Measurements from ENCODE around the gene NSD1. TPM values are rescaled to one million over a fixed set of nuclear protein-coding genes. Genes with fewer than 3 reads are reported as not detected.
A peak's percentile ranks its signal among the peaks of the same experiment; 100 is the strongest.

NSD1 gene, protein sequence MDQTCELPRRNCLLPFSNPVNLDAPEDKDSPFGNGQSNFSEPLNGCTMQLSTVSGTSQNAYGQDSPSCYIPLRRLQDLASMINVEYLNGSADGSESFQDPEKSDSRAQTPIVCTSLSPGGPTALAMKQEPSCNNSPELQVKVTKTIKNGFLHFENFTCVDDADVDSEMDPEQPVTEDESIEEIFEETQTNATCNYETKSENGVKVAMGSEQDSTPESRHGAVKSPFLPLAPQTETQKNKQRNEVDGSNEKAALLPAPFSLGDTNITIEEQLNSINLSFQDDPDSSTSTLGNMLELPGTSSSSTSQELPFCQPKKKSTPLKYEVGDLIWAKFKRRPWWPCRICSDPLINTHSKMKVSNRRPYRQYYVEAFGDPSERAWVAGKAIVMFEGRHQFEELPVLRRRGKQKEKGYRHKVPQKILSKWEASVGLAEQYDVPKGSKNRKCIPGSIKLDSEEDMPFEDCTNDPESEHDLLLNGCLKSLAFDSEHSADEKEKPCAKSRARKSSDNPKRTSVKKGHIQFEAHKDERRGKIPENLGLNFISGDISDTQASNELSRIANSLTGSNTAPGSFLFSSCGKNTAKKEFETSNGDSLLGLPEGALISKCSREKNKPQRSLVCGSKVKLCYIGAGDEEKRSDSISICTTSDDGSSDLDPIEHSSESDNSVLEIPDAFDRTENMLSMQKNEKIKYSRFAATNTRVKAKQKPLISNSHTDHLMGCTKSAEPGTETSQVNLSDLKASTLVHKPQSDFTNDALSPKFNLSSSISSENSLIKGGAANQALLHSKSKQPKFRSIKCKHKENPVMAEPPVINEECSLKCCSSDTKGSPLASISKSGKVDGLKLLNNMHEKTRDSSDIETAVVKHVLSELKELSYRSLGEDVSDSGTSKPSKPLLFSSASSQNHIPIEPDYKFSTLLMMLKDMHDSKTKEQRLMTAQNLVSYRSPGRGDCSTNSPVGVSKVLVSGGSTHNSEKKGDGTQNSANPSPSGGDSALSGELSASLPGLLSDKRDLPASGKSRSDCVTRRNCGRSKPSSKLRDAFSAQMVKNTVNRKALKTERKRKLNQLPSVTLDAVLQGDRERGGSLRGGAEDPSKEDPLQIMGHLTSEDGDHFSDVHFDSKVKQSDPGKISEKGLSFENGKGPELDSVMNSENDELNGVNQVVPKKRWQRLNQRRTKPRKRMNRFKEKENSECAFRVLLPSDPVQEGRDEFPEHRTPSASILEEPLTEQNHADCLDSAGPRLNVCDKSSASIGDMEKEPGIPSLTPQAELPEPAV (N-terminal part only)
- total RNA-seq, result 10 to 100 TPM; 24.0 to 39.5 (median 32.2) TPM

DNA sequence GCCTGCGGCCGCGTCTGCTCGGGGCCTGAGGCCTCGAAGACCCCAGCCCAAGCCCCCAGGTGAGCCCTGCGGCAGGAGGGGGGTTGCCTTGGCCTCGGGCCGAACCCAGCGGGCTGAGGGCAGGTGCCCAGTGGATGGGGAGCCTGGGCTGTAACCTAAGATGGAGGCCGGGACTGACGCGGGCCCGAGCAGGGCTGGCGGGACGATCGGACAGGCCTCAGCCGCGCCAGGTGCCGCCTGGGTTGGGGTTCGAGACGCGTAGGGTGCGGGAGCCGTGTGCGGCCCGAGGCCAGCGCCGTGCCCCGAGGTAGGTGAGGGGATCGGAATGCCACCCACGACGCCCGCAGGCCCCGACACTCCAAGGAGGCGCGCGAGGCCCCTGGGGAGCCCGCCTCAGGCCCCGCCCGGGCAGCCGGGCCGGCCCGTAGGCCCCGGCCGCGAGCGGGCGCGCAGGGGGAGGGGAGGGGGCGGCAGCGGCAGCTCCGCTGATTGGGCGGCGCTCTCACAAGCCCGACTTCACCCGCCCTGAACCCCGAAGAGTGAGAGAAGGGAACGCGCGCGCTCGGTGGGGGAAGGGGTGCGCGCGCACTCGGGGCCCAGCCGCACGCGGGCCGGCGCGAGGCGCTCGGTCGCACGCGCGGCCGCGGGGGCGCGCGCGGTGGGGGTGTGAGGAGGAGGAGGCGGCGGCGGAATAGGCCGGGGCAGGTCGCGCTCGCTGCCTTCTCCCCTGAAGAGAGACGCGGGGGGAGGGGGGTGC lies at the start of gene NSD1:
TSS of gene NSD1 (plus strand) at position 678 of the 757 bp plus-strand sequence. CDS start 1,331 bp downstream, outside the sequence.
- peak; percentile 71 for DNase-seq
- Histone ChIP-seq H3K36me3 (peaks cover 0 to 34% (median 0%) of the 10 kb centered on the region in 3 donors), H3K9me3 (no peaks in the 10 kb centered on the region), H3K27me3 (no peaks in the 10 kb centered on the region), H3K27ac (peak within 1 kb of the TSS; percentile 91 to 93 (median 92)), H3K4me1 (peaks cover 25 to 63% (median 31%) of the 10 kb centered on the region in 3 donors), H3K4me3 (peak within 1 kb of the TSS; percentile 85 to 96 (median 88))
- TF ChIP-seq, protein P1, sequence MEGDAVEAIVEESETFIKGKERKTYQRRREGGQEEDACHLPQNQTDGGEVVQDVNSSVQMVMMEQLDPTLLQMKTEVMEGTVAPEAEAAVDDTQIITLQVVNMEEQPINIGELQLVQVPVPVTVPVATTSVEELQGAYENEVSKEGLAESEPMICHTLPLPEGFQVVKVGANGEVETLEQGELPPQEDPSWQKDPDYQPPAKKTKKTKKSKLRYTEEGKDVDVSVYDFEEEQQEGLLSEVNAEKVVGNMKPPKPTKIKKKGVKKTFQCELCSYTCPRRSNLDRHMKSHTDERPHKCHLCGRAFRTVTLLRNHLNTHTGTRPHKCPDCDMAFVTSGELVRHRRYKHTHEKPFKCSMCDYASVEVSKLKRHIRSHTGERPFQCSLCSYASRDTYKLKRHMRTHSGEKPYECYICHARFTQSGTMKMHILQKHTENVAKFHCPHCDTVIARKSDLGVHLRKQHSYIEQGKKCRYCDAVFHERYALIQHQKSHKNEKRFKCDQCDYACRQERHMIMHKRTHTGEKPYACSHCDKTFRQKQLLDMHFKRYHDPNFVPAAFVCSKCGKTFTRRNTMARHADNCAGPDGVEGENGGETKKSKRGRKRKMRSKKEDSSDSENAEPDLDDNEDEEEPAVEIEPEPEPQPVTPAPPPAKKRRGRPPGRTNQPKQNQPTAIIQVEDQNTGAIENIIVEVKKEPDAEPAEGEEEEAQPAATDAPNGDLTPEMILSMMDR (IDR thresholded peaks at IDR 0.05), result no peak
- TF ChIP-seq POLR2A (IDR thresholded peaks at IDR 0.05), result peak in 2 of 4 donors; percentile 68 to 77
- intact Hi-C loops (cut with DNase I), result no loop called here
- WGBS, 2 donors, result no CpG with 5 or more reads among the region's 93 CpGs

DNA sequence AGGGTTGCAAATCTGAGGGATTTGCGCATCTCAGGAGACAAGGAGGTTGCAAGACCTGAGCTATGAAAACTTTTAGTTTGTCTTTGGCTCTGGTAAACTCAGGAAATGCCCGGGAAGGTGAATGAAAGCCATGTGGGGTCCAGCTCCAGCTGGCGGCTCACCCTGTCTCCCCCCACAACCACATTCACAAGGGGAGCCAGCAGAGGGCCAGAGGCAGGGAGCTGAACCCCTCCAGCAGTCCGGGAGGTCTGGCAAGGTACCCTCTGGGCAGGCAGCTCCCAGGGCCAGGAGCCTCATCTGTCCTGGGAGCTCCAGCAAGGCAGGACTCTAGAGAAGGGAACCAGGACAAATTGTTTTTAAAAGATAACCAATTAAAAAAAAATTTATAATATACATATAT lies 49.4 kb upstream of the NSD1 start:
- Histone ChIP-seq H3K27me3 (peaks cover 0 to 42% (median 0%) of the 10 kb centered on the region in 4 donors), H3K27ac (no peak overlapping the region), H3K36me3 (no peaks in the 10 kb centered on the region), H3K9me3 (no peaks in the 10 kb centered on the region), H3K4me3 (no peak overlapping the region), H3K4me1 (peaks cover 8 to 34% (median 10%) of the 10 kb centered on the region in 3 donors)
- TF ChIP-seq, protein P1 (IDR thresholded peaks at IDR 0.05), result no peak
- TF ChIP-seq POLR2A (IDR thresholded peaks at IDR 0.05), result no peak
- intact Hi-C loops (cut with DNase I), result no loop called here
- DNase-seq, result no peak
- 37% methylated on average over 3 to 4 of the region's 4 CpGs for WGBS, 2 donors

DNA sequence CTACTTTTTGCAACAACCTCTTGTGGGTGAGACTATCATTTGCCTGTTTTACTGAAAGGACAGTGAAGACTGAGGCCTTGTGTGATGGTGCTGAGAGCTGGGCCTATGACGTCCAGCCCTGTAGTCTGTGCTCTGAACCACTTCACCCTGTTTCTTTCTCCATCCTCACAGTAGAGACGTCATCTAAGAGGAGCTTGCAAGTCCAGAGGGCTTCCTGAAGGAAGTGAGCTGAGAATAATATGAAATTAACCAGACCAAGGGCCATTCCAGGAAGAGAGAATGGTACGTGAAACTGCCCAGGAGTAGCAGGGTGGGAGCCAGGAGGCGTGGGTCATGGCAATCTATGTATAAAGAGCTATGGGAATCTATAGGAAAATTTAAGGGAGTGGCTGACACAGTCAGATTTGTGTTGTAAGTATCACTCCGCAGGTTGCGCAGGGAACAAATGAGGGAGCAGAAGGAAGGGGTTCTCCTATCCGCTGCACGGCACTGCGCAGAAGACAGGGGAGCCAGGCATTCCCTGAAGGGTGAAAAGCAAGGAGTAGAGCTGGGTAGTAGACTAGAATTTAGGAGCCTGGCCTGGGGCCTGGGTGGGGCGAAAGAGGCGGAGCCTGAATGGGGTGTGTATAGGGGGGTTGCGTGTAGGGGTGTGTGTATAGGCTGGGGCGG lies 47.5 kb upstream of the NSD1 start:
- no peak for DNase-seq
- peak overlapping the region in 3 of 4 donors; percentile 9 to 68 (median 53) for H3K27ac ChIP-seq
- peaks cover 8 to 47% (median 10%) of the 10 kb centered on the region in 3 donors for H3K4me1 ChIP-seq
- 32 to 43% methylated on average over 9 to 10 of the region's 13 CpGs for WGBS, 2 donors
- no peaks in the 10 kb centered on the region for H3K9me3 ChIP-seq
- H3K4me3 ChIP-seq, result peak overlapping the region in 2 of 4 donors; percentile 56 to 75
- TF ChIP-seq POLR2A (IDR thresholded peaks at IDR 0.05), result no peak
- TF ChIP-seq, protein P1 (IDR thresholded peaks at IDR 0.05), result no peak
- no peaks in the 10 kb centered on the region for H3K36me3 ChIP-seq
- peaks cover 0 to 42% (median 0%) of the 10 kb centered on the region in 4 donors for H3K27me3 ChIP-seq
- intact Hi-C loops (cut with DNase I), result no loop called here

Measured in esophagus squamous epithelium (tissue), 5 donors.